Measurements from ENCODE around the gene SSTR3.
"Not testable (repeated sequence)": the region's sequence is repeated elsewhere in the genome, so short reads cannot be mapped to it uniquely, and the experiment has no call there.

The SSTR3 gene

DNA sequence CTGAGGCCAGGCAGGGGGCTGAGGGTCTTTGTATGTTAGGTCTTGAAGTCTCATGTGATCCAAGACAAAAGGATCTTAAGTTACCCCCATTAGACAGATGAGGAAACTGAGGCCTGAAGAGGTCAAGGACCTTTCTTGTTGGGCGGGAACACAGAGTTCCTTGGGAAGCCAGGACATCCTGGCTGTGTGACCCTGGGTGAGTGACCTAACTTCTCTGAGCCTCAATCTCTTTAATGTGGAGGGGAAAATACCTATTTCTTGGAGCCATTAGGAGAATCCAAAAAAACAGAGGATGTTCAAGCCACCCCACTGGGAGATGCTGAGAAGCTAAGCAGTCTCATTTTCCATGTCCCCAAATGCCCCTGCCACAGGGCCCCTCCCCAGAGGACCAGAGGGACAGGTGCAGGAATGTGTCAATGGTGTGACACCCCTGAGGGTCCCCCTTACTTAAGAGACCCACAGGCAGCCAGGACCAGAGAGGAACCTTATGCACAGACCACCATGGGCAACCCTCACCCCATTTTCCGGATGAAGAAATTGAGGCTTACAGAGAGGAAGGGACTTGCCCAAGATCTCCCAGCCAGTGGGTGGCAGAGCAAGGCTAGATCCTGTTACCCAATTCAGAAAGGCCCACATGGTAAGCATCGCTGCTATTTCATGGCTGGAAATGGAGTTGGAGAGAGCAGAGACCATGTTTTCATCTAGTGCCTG, 23.8 kb upstream of the SSTR3 start:
- Mint-ChIP-seq H3K27ac (peak overlapping the region; percentile 89), H3K4me1 (ENCODE audit: low read depth) (peaks cover 89% of the 10 kb centered on the region), H3K9me3 (no peaks in the 10 kb centered on the region), H3K27me3 (ENCODE audit: low read depth) (no peaks in the 10 kb centered on the region), H3K36me3 (ENCODE audit: low read depth) (peaks cover 81% of the 10 kb centered on the region), H3K4me3 (peak overlapping the region; percentile 79)

DNA sequence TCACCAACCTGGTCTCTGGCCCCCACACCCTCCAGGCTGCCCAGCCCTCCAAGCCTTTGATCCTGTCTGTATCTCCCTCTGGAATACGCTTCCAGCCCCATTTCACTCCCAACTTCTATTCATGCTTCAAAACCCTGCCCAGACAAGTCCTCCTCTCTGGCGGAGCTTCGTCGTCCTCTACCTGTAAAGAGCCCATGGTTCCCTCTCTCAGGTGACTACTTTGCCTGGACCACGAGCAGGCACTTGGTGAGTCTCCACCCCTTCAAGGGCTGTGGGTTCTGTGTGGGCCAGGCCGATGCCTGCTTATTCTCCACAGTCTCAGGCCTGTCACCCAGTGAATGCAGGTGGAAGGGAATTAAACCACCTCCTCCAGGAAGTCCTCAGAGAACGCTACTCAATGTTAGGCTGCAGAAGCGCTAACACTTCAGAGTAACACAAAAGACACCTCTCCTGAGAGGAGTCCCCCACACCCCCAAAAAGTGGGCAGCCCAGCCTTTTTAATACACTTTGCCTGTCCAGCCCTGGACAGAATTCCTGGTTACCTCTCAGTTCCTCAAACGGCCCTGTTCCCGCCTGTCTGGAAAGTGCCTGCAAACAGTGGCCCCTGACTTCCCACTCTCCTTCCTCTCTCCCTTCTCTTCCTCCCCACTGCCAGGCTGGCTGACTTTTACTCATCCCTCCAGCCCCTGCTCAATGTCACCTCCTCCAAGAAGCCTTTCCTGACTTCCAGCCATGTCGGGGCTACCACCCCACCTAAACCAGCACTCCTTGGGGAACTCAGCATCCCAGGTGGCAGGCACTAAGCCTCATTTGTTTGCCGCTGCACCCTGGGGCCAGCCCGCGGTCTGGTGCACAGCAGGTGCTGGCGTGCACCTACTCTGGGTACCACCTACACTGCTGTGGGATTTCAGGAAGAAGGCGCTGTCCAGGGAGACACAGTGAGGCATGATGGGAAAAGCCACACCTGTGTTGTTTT, 22.7 kb upstream of the SSTR3 start:
- peaks cover 76% of the 10 kb centered on the region for H3K36me3 Mint-ChIP-seq (ENCODE audit: low read depth)
- H3K4me3 Mint-ChIP-seq: peak overlapping the region; percentile 79
- peak overlapping the region; percentile 95 for H3K27ac Mint-ChIP-seq

DNA sequence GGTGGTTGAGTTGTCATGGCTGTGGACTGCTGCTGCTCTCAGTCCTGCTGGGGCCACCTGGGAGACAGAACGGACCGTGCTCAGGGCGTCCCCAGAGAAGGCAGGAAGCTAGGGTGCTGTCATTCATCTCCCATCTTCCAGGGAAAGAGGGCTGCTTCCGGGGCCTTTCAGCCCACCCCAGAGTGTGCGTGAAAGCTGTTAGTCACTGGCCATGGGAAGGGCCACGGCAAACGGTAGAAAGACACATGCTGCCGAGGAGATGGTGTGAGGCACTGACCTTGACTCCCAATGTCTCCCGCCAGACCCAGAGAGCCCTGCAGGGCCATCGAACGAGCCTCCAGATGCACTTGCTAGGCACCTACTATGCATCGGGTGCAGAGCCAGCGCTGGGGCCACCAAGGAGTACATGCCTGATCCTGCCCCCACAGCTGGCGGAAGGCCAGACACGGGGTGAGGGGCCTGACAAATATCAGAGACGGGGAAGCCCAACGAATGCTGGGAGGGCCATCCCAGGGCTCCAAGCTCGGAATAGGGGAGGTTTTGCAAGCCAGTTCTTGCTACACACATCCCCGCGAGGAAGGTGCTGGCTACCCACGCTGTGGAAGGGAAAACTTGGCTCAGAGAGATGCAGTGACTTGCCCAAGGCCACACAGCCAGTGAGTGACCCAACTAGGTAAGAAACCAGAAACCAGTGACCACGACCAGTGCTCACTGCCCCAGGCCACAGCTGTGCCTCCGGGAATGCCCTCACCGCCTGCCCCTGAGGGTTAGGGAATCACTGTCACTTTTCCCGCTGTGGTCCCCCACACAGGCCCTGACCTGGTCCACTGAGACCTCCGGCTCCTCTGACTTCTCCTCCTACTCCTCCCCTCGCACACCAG, 21.7 kb upstream of the SSTR3 start:
- peaks cover 83% of the 10 kb centered on the region for H3K36me3 Mint-ChIP-seq (ENCODE audit: low read depth)
- peaks cover 91% of the 10 kb centered on the region for H3K4me1 Mint-ChIP-seq (ENCODE audit: low read depth)
- H3K27ac Mint-ChIP-seq: peak overlapping the region; percentile 95
- no peaks in the 10 kb centered on the region for H3K27me3 Mint-ChIP-seq (ENCODE audit: low read depth)
- peak overlapping the region; percentile 79 for H3K4me3 Mint-ChIP-seq
- H3K9me3 Mint-ChIP-seq: no peaks in the 10 kb centered on the region

More for the DNA sequence above, 22.7 kb upstream of the SSTR3 start:
- Mint-ChIP-seq H3K27me3 (ENCODE audit: low read depth) (no peaks in the 10 kb centered on the region), H3K9me3 (no peaks in the 10 kb centered on the region), H3K4me1 (ENCODE audit: low read depth) (peaks cover 91% of the 10 kb centered on the region)

DNA sequence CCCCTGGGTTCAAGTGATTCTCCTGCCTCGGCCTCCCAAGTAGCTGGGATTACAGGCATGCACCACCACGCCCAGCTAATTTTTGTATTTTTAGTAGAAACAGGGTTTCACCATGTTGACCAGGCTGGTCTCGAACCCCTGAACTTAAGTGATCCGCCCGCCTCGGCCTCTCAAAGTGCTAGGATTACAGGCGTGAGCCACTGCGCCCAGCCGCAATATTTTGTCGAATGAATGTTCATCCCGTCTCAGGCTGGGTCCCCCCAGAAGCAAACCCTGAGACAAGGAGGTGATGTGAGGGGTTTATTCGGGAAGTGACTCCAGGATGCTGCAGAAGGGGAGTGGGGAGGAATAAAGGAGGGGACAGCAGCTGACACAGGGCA, 21.1 kb upstream of the SSTR3 start:
- not testable (repeated sequence) for H3K9me3 Mint-ChIP-seq; H3K27me3 Mint-ChIP-seq (ENCODE audit: low read depth)
- peaks cover 84% of the 10 kb centered on the region for H3K36me3 Mint-ChIP-seq (ENCODE audit: low read depth)
- peak overlapping the region; percentile 57 for H3K4me3 Mint-ChIP-seq
- peak overlapping the region; percentile 82 for H3K27ac Mint-ChIP-seq
- peaks cover 91% of the 10 kb centered on the region for H3K4me1 Mint-ChIP-seq (ENCODE audit: low read depth)

DNA sequence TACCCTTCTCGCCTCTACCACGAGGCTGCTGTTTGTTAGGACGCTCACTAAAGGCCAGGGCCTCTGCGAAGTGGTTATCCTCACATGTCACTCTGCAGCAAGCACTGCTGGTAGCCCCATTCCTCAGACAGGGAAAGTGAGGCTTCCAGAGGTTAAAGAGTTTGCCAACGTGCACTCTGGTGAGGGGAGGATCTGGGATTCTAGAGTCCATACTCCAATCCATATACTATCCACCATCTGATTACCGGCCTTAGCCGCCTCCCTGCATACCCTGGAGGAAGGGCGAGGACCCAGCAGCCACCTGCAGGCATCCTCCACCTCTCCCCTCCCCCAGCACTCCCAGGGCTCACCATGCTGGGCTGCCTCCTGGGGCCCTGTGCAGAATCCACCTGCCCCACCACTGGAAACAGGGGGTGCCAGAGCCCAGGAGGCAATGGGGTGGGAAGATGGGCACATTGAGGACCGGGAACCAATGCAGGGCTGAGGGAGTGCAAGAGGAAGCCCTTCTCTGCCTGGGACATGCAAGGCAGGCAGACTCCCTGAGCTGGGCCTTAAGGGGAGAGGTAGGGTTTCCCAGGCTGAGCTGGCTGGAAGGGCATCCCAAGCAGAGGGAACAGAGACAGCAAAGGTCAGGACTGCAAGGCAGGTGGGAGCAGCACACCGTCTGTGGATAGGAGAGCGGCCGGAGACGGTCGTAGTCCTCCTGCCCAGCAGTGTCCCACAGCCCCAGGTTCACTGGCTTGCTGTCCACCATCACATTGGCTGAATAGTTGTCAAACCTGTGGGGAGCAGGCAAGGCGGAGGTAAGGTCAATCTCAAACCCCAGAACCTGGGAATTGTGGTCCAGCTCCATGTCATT, 20.1 kb upstream of the SSTR3 start:
- H3K27me3 Mint-ChIP-seq (ENCODE audit: low read depth): no peaks in the 10 kb centered on the region
- peaks cover 81% of the 10 kb centered on the region for H3K36me3 Mint-ChIP-seq (ENCODE audit: low read depth)
- H3K4me3 Mint-ChIP-seq: peak overlapping the region; percentile 78
- H3K27ac Mint-ChIP-seq: peak overlapping the region; percentile 92
- no peaks in the 10 kb centered on the region for H3K9me3 Mint-ChIP-seq
- peaks cover 87% of the 10 kb centered on the region for H3K4me1 Mint-ChIP-seq (ENCODE audit: low read depth)

DNA sequence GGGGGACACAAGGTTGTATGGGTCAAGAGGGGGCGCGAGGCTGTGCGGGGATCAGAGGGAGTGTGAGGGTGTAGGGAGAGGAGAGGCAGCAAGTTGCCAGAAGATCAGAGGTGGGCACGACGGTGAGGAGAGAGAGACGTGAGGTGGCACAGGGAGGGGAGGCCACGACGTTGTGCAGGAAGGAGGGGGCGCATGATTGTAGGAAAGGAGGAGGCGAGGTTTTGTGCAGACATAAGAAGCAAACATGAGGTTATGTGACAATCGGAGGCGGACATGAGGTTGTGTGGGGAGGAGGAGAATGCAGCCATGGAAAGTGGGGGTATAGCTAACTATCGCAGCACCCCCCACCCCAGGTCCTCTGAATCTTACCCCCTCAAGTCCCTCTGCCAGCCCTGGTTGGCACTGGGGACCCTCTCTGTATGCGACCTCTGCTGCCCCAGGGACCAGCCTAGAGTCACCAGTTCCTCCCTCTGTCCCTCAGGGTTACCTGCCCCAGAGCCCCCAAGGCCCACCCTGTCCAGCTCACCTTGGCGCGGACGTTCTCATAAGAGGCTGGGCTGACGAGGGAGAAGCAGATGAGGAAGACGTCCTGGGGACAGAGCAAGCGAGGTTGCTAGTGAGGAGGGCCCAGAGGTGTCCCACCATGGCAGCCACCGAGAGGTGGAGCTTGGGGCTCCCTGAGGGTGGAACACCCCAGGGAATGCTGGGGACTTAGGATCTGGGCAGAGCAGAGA, 19.3 kb upstream of the SSTR3 start:
- Mint-ChIP-seq H3K4me1 (ENCODE audit: low read depth) (peaks cover 81% of the 10 kb centered on the region), H3K4me3 (peak overlapping the region; percentile 78), H3K27me3 (ENCODE audit: low read depth) (no peaks in the 10 kb centered on the region), H3K36me3 (ENCODE audit: low read depth) (peaks cover 75% of the 10 kb centered on the region), H3K27ac (peak overlapping the region; percentile 92), H3K9me3 (no peaks in the 10 kb centered on the region)

DNA sequence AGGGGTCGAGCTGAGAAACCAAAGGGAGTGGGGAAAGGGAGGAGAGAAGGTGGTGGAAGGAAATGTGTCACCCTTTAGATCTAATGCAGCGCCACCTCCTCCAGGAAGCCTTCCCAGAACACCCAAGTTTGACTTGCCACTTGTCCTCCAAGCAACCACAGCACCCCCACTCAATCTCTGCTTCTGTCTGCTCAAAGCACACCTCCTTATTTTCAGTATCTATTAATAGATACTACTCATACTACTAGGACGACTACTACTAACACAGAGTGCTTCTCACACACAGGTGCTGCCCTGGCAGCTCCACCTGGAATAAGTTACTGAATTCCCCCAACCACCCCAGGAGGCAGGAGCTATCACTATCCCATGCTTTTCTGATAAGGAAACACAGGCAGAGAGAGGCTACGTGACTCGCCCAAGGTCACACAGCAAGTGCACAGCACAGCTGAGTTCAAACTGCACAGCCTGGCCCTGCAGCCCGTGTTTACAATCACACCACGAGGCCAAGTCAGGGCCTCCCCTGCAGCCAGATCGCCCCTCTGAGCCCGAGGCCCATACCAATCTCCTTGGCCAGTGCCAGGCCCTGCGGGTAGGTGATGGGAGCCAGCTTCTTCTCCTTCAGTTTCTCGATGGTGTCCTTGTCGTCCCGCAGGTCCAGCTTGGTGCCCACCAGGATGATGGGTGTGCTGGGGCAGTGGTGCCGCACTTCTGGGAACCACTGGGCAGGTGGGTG, 18.6 kb upstream of the SSTR3 start:
- H3K27ac Mint-ChIP-seq: peak overlapping the region; percentile 92
- peak overlapping the region; percentile 78 for H3K4me3 Mint-ChIP-seq
- H3K36me3 Mint-ChIP-seq (ENCODE audit: low read depth): peaks cover 75% of the 10 kb centered on the region
- H3K9me3 Mint-ChIP-seq: no peaks in the 10 kb centered on the region
- peaks cover 81% of the 10 kb centered on the region for H3K4me1 Mint-ChIP-seq (ENCODE audit: low read depth)
- no peaks in the 10 kb centered on the region for H3K27me3 Mint-ChIP-seq (ENCODE audit: low read depth)

DNA sequence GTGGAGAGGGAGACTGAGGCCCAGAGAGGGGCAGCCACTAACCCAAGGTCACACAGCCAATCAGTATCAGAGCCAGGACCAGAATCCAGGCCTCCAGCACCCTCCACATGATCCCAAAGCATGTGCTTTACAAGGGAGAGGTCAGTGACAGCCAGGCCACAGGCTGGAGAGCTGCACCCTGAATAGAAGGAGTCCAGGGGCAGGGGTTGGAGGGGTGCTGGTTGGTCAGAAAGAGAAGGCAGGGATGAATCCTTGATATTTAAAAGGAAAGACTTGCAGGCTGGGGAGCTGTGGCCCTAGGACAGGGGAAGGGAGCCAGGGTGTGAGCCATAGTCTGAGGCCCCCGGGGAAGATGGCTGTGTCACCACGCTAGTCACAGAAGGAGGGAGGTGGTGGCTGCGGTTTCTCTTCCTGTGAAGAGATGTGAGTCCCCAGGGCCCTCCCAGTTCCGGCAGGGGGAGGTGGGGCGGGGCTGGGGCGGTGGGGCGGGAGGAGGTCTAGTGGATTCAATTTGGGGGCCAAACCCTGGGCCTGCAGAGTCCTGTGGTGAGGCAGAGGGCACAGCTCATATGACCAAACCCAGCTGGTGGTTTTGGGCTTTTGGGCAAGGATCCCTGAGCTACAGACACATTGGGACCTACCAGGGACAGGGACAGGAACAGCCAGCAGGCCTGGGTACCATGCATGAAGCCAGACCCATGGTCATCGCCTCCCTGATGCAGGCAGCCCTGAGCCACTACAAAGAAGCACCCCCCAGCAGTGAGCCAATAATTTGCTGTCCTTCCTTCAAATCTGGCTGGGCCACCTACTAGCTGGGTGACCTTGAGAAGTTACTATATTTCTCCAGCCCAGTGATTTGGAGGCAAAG, 17.8 kb upstream of the SSTR3 start:
- Mint-ChIP-seq H3K27ac (peak overlapping the region; percentile 92), H3K27me3 (ENCODE audit: low read depth) (no peaks in the 10 kb centered on the region), H3K36me3 (ENCODE audit: low read depth) (peaks cover 75% of the 10 kb centered on the region), H3K4me3 (peak overlapping the region; percentile 82), H3K9me3 (no peaks in the 10 kb centered on the region), H3K4me1 (ENCODE audit: low read depth) (peaks cover 81% of the 10 kb centered on the region)

DNA sequence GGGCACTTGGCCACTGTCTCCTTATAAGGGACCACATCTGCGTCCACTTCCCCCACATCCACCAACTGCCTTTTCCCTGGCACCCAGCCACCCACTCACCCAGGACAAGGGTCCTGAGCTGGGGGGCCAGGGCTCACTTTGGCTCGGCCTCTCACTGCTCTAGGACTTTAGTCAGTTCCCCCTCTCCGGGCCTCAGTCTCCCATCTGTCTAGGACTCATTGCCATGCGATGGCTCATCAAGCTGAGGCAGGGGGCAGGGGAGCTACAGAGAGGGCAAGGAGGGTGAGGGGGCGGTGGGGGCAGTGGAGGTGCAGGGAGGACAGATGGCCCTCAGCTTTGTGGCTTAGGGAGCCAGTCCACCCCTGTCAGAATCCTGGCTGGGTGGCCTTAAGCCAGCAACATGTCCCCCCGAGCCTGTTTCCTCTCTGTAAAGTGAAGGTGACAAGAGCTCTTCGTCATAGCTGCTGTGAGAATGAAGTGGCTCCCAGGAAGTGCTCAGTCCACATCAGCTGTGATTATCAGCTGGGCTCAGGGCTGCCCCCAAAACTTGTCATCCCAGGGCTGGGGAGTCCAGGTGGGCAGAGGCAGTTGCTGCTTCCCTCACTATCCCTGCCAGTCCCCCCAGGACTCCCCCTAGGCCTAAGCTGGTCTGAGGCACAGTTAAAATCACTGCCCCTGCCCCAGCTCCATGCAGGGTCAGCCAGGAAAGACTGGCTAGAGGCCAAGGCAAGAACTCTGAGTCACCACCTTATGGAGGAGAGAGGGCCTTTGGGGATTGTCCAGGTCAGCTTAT, 16.9 kb upstream of the SSTR3 start:
- Mint-ChIP-seq H3K4me3 (peak overlapping the region; percentile 82), H3K27ac (peak overlapping the region; percentile 92), H3K36me3 (ENCODE audit: low read depth) (peaks cover 76% of the 10 kb centered on the region), H3K4me1 (ENCODE audit: low read depth) (peaks cover 81% of the 10 kb centered on the region), H3K27me3 (ENCODE audit: low read depth) (no peaks in the 10 kb centered on the region), H3K9me3 (no peaks in the 10 kb centered on the region)

DNA sequence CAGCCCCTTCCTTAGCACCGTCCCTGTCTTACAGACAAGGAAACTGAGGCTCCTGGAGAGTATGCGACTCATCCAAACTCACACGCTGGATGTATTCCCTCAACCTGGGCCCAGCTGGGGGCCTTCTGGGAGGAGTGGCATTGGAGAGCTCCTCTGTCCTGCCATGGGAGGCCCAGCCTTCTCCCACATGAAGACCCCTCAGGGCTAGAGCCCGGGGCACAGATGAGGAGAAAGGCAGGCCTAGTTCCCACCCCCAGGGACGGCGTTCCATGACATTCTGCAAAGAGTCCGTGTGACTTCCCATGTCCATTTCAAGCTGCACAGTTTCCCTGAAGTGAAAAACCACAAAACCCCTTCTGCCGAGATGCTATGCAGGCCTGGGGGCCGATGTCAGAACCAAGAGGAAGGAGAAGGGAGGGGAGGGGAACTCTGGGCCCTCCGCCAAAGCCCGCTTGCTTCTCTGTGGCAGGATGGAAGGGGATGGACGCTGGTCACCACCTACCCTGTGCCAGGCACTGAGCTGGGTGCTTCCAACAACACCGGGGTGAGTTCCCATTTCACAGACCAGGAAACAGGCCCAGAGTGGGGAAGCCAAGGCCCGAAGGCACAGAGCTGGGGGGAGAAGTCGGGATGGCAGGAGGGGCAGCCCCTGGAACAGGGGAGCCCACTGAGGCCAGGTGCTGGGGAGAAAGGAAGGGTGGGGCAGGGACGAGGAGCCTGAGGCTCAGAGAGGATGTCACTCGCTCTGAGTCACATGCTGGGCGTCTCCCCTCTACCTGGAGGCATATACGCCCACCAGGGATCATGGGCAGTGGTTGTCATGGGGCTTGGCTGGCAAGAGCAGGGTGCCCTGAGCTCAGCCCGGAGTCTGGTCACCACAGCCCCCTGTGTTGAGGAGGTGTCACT, 16.1 kb upstream of the SSTR3 start:
- Mint-ChIP-seq H3K9me3 (no peaks in the 10 kb centered on the region), H3K4me3 (peak overlapping the region; percentile 82), H3K36me3 (ENCODE audit: low read depth) (peaks cover 81% of the 10 kb centered on the region), H3K4me1 (ENCODE audit: low read depth) (peaks cover 81% of the 10 kb centered on the region), H3K27me3 (ENCODE audit: low read depth) (no peaks in the 10 kb centered on the region), H3K27ac (peak overlapping the region; percentile 92)
